ENCODE data around the gene OLFM1. TPM values are rescaled to one million over a fixed set of nuclear protein-coding genes. Genes with fewer than 3 reads are reported as not detected.
A peak's percentile ranks its signal among the peaks of the same experiment; 100 is the strongest.

OLFM1 gene
- total RNA-seq, 2 donors from 2014 or later, result 6.3 to 7.8 TPM

DNA sequence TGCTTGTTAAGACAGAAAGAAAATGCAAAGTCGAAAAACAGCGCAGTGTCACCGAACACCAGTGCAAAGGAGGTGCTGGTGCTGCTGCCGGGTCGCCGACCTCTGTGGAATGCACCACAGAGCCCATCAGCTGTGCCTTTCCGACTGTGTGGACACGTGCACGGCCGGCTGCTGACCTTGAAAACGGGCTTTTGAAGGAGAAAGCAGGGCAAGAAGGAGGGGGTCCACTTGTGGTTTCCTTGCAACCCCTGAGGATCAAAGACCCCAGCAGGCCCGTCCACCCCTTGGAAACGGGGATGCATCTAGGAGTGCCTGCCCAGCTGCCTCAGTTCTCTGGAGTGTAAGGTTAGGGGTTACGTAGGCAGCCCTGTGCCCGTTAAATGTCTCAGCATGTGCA is 6.2 kb upstream of the OLFM1 start:
- no peaks in the 10 kb centered on the region for H3K36me3 ChIP-seq (replicated peaks in 1 of 2; ENCODE audit: insufficient read depth in 1 of 2, low read depth in 2 of 2)
- peak in 1 of 4 donors; percentile 5 for DNase-seq
- H3K4me1 ChIP-seq, result peaks cover 28% of the 10 kb centered on the region
- H3K27ac ChIP-seq, result no peak overlapping the region
- intact Hi-C loops (cut with DNase I), result loop anchor here (5.0 kb wide), 1 partner anchor 261 kb away; no protein-coding TSS in a partner anchor
- 70 to 76% methylated on average over 14 to 15 of the region's 15 CpGs for WGBS, 2 donors
- no peak for ATAC-seq
- no peaks in the 10 kb centered on the region for H3K9me3 ChIP-seq
- no peaks in the 10 kb centered on the region for H3K27me3 ChIP-seq
- TF ChIP-seq, protein P1, sequence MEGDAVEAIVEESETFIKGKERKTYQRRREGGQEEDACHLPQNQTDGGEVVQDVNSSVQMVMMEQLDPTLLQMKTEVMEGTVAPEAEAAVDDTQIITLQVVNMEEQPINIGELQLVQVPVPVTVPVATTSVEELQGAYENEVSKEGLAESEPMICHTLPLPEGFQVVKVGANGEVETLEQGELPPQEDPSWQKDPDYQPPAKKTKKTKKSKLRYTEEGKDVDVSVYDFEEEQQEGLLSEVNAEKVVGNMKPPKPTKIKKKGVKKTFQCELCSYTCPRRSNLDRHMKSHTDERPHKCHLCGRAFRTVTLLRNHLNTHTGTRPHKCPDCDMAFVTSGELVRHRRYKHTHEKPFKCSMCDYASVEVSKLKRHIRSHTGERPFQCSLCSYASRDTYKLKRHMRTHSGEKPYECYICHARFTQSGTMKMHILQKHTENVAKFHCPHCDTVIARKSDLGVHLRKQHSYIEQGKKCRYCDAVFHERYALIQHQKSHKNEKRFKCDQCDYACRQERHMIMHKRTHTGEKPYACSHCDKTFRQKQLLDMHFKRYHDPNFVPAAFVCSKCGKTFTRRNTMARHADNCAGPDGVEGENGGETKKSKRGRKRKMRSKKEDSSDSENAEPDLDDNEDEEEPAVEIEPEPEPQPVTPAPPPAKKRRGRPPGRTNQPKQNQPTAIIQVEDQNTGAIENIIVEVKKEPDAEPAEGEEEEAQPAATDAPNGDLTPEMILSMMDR (IDR thresholded peaks at IDR 0.05), result no peak
- no peak for TF ChIP-seq POLR2A (IDR thresholded peaks at IDR 0.05)
- no peak overlapping the region for H3K4me3 ChIP-seq

DNA sequence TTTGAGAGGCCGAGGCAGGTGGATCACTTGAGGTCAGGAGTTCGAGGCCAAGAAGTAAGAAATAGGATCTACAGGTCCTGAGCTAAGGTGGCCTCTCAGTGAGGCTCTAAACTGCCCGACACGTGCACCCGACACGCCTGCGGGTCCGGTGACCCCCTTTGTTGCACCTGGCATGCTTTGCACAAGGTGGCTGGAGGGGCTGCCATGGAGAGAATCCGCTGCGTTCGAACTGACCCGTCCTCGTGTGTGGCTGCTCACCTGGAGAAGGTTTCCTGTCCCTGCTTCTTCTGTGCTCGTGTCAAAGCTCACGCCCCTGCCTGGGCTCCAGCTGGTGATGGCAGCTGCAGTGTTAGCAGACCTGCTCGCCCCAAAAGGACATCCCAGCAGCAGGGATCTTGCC is 5.7 kb upstream of the OLFM1 start:
- DNase-seq, result peak in 1 of 4 donors; percentile 4
- Histone ChIP-seq H3K9me3 (no peaks in the 10 kb centered on the region), H3K27ac (no peak overlapping the region), H3K4me3 (no peak overlapping the region), H3K27me3 (no peaks in the 10 kb centered on the region), H3K36me3 (replicated peaks in 1 of 2; ENCODE audit: insufficient read depth in 1 of 2, low read depth in 2 of 2) (no peaks in the 10 kb centered on the region), H3K4me1 (peaks cover 31% of the 10 kb centered on the region)
- no peak for ATAC-seq
- 74 to 81% methylated on average over 3 to 16 of the region's 16 CpGs for WGBS, 2 donors
- TF ChIP-seq, protein P1 (IDR thresholded peaks at IDR 0.05), result no peak
- TF ChIP-seq POLR2A (IDR thresholded peaks at IDR 0.05), result no peak
- intact Hi-C loops (cut with DNase I), result loop anchor here (5.0 kb wide), 1 partner anchor 261 kb away; no protein-coding TSS in a partner anchor

DNA sequence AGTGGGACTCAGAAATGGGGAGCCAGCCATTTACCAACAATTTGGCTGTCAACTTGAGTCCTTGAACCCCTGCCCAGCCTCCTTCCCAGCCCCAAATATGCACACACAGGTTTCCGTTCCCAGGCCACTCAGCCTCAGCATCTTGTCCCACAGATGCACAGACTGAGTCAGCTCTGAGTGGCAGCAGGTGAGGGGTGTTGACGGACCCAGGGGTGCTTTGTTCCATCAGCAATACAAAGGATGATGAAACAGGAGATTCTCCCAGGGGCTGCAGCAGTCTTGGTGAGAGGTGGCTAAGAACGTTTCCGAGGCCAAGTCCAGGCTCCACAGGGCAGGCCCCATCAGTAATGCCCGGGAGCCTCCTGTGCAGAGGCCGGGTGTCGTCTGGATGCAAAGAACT is 4.9 kb upstream of the OLFM1 start:
- Histone ChIP-seq H3K36me3 (replicated peaks in 1 of 2; ENCODE audit: insufficient read depth in 1 of 2, low read depth in 2 of 2) (no peaks in the 10 kb centered on the region), H3K4me1 (peaks cover 37% of the 10 kb centered on the region), H3K27me3 (no peaks in the 10 kb centered on the region), H3K27ac (no peak overlapping the region), H3K9me3 (no peaks in the 10 kb centered on the region), H3K4me3 (no peak overlapping the region)
- no peak for ATAC-seq
- WGBS, 2 donors, result 45 to 65% methylated on average over 6 to 7 of the region's 7 CpGs
- no peak for DNase-seq
- no peak for TF ChIP-seq POLR2A (IDR thresholded peaks at IDR 0.05)
- TF ChIP-seq, protein P1 (IDR thresholded peaks at IDR 0.05), result no peak
- intact Hi-C loops (cut with DNase I), result loop anchor here (5.0 kb wide), 1 partner anchor 260 kb away; no protein-coding TSS in a partner anchor

DNA sequence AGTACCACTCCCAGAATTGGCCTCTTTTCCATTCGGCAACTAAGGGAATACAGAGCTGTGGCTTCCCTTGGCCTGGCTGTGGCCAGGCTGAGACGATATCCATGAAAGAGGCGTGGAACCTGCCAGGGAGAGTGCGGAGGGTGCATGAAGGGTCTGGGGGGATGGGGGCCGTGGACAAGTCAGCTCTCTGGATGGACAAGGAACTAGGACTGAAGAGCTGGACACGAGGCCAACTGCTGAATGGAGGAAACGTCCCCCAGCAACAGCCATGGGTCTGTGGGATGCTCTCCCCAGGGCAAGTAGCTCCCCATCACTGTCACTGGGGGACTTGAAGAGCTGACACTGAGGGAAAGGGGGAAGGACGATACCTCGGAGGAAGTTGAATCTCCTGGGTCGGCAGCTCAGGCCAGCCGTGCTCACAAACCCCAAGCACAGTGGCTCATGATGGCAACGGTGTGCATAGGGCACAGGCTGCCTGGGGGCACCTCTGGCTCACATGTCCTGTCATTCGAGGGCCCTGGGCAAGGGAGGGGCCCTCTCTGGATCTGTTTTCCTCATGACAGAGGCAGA is 4.1 kb upstream of the OLFM1 start:
- Histone ChIP-seq H3K4me1 (peaks cover 42% of the 10 kb centered on the region), H3K36me3 (replicated peaks in 1 of 2; ENCODE audit: insufficient read depth in 1 of 2, low read depth in 2 of 2) (no peaks in the 10 kb centered on the region), H3K27me3 (peaks cover 0 to 3% of the 10 kb centered on the region in 2 donors), H3K9me3 (no peaks in the 10 kb centered on the region), H3K4me3 (no peak overlapping the region), H3K27ac (no peak overlapping the region)
- 48 to 60% methylated on average over 12 to 13 of the region's 13 CpGs for WGBS, 2 donors
- ATAC-seq, result no peak
- no peak for DNase-seq
- intact Hi-C loops (cut with DNase I), result loop anchor here (5.0 kb wide), 1 partner anchor 259 kb away; no protein-coding TSS in a partner anchor
- no peak for TF ChIP-seq POLR2A (IDR thresholded peaks at IDR 0.05)
- TF ChIP-seq, protein P1 (IDR thresholded peaks at IDR 0.05), result no peak

DNA sequence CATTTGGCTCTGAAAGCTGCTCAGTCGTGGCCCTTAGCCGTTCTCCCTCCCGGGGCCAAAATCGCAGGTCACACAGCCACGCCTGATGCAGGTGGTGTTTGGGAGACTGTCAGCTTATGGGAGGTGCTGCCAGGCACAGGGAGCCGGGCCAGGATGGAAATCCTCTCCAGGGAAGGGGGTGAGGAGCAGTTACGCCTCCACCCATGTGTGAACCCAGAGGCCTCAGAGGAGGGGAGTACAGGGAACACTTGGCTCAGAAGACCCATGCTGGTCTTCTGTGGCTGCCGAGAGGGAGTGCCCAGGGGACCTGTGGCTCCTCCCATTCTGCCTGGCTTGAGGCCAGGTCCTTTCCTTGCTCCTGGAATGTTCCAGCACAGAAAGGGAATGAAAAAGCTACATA is 3.6 kb upstream of the OLFM1 start:
- Histone ChIP-seq H3K4me1 (peaks cover 47% of the 10 kb centered on the region), H3K27ac (no peak overlapping the region), H3K36me3 (replicated peaks in 1 of 2; ENCODE audit: insufficient read depth in 1 of 2, low read depth in 2 of 2) (no peaks in the 10 kb centered on the region), H3K9me3 (no peaks in the 10 kb centered on the region), H3K4me3 (no peak overlapping the region), H3K27me3 (peaks cover 0 to 6% of the 10 kb centered on the region in 2 donors)
- DNase-seq, result peak; percentile 31 to 66 (median 45)
- TF ChIP-seq POLR2A (IDR thresholded peaks at IDR 0.05), result no peak
- TF ChIP-seq, protein P1 (IDR thresholded peaks at IDR 0.05), result no peak
- WGBS, 2 donors, result 11 to 15% methylated on average over 1 to 8 of the region's 8 CpGs
- intact Hi-C loops (cut with DNase I), result loop anchor here (5.0 kb wide), 1 partner anchor 258 kb away; no protein-coding TSS in a partner anchor
- ATAC-seq, result no peak

Measured in body of pancreas (tissue), 4 donors.